Fibroblast of villous mesenchyme (primary cell): ENCODE results near the gene NKX6-1. TPM values are rescaled to one million over a fixed set of nuclear protein-coding genes. Genes with fewer than 3 reads are reported as not detected.

ENCODE experiments used
- DNase-seq: peaks from one replicate; pipeline ENCODE4 v3.0.0-alpha.2; 2010; ENCODE audit warnings: low read depth
- H3K4me3 ChIP-seq: 2 replicates; pipeline ENCODE4 v1.5.1; 2011; ENCODE audit warnings: low read depth, mild to moderate bottlenecking, low read length
- total RNA-seq: library from RNA; depleted of rRNA; stranded (reverse); fragments of >200 nt; gene quantifications from 2 replicates; pipeline ENCODE4 v1.2.3, GENCODE V29; 2012
- TF ChIP-seq, protein P1 (sequence below): IDR thresholded peaks from 2 replicates; pipeline ENCODE4 v1.5.1; 2012; ENCODE audit warnings: low read depth, mild to moderate bottlenecking, low read length; ENCODE audit not compliant: insufficient read depth

NKX6-1 gene
- total RNA-seq, 1 donor, result not detected

GRCh38 chr4:84470204-84470785 lies 28.8 kb downstream of the NKX6-1 start:
- peak; percentile 5 for DNase-seq
- H3K4me3 ChIP-seq, result no peak overlapping the region
- TF ChIP-seq, protein P1, sequence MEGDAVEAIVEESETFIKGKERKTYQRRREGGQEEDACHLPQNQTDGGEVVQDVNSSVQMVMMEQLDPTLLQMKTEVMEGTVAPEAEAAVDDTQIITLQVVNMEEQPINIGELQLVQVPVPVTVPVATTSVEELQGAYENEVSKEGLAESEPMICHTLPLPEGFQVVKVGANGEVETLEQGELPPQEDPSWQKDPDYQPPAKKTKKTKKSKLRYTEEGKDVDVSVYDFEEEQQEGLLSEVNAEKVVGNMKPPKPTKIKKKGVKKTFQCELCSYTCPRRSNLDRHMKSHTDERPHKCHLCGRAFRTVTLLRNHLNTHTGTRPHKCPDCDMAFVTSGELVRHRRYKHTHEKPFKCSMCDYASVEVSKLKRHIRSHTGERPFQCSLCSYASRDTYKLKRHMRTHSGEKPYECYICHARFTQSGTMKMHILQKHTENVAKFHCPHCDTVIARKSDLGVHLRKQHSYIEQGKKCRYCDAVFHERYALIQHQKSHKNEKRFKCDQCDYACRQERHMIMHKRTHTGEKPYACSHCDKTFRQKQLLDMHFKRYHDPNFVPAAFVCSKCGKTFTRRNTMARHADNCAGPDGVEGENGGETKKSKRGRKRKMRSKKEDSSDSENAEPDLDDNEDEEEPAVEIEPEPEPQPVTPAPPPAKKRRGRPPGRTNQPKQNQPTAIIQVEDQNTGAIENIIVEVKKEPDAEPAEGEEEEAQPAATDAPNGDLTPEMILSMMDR, result peak; percentile 33

DNA sequence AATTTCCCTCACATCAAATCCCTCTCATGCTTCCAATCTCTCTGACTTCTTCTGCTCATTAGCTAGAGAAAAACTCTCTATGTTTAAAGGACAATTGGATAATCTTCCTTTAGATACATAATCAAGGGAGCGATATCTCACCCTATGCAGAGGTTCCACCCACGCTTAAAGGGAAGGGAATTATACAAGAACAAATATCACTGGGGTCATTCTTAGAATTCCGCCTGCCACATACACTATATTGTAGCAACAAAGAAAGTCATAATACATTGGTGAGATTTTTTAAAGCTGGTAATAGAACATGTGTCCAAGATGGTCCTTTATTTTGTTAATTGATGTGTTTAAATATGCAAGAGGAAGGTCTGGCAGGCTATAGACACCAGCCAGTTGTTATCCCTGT lies 31.5 kb downstream of the NKX6-1 start:
- no peak for DNase-seq
- H3K4me3 ChIP-seq, result no peak overlapping the region
- TF ChIP-seq, protein P1, result no peak

GRCh38 chr4:84459783-84460182 lies 39.3 kb downstream of the NKX6-1 start:
- no peak overlapping the region for H3K4me3 ChIP-seq
- no peak for DNase-seq
- TF ChIP-seq, protein P1, result no peak

GRCh38 chr4:84456157-84456556 lies 42.9 kb downstream of the NKX6-1 start:
- TF ChIP-seq, protein P1, result no peak
- no peak for DNase-seq
- H3K4me3 ChIP-seq, result no peak overlapping the region

DNA sequence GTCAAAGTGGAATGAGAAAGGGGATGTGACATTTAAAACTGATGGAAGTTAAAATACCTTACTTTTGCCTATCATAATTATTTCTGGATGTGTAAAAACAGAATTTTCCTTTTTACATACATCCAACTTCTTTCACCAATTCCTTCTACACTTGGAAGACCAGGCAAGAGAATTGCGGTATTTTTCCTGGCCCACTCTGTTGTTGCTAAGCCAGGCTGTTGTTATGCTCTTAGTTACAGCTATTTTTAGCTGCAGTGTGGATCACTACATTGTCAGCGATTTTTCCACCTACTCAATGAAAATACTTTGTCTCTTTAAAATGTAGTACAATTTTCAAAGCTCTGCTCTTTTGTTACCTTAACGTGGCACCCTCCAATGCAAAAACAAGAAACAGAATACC lies 43.4 kb downstream of the NKX6-1 start:
- no peak for DNase-seq
- no peak overlapping the region for H3K4me3 ChIP-seq
- TF ChIP-seq, protein P1, result no peak

GRCh38 chr4:84451546-84451945 lies 47.5 kb downstream of the NKX6-1 start:
- peak; percentile 2 for DNase-seq
- H3K4me3 ChIP-seq, result no peak overlapping the region
- TF ChIP-seq, protein P1, result peak; percentile 38

GRCh38 chr4:84443523-84443922 lies 55.6 kb downstream of the NKX6-1 start:
- TF ChIP-seq, protein P1, result no peak
- no peak for DNase-seq
- no peak overlapping the region for H3K4me3 ChIP-seq
